H9 (cell line): ENCODE results near the gene TMEM41A. TPM values are rescaled to one million over a fixed set of nuclear protein-coding genes. Genes with fewer than 3 reads are reported as not detected.

Experiments used
- DNase-seq: peaks from one replicate; pipeline ENCODE4 v3.0.0-alpha.2; 2017
- H2AFZ ChIP-seq: one replicate; pipeline ENCODE4 v1.6.1; 2013; ENCODE audit warnings: mild to moderate bottlenecking, low read length, control low read depth, moderate library complexity
- H2AK5ac ChIP-seq: 2 replicates; pipeline ENCODE4 v1.6.1; 2013; ENCODE audit warnings: low read length, control low read depth, mixed read lengths; ENCODE audit not compliant: insufficient read length
- H2BK120ac ChIP-seq: one replicate; pipeline ENCODE4 v1.6.1; 2013; ENCODE audit warnings: low read depth, mild to moderate bottlenecking, low read length, control low read depth, inconsistent platforms; ENCODE audit not compliant: poor library complexity, severe bottlenecking
- H2BK12ac ChIP-seq: 2 replicates; pipeline ENCODE4 v1.6.1; 2013; ENCODE audit warnings: low read length, control low read depth, mixed read lengths, low read depth; ENCODE audit not compliant: insufficient read length
- H2BK15ac ChIP-seq: 2 replicates; pipeline ENCODE4 v1.6.1; 2013; ENCODE audit warnings: low read depth, low read length, control low read depth
- H2BK20ac ChIP-seq: one replicate; pipeline ENCODE4 v1.6.1; 2013; ENCODE audit warnings: low read depth, mild to moderate bottlenecking, low read length, control low read depth, inconsistent platforms; ENCODE audit not compliant: poor library complexity, severe bottlenecking
- H2BK5ac ChIP-seq: 2 replicates; pipeline ENCODE4 v1.6.1; 2013; ENCODE audit warnings: low read length, control low read depth, mixed read lengths; ENCODE audit not compliant: insufficient read length
- H3K14ac ChIP-seq: 2 replicates; pipeline ENCODE4 v1.6.1; 2013; ENCODE audit warnings: low read length, control low read depth; ENCODE audit not compliant: insufficient read depth
- H3K18ac ChIP-seq: 2 replicates; pipeline ENCODE4 v1.6.1; 2013; ENCODE audit warnings: low read depth, mild to moderate bottlenecking, mixed read lengths, low read length, control low read depth; ENCODE audit not compliant: insufficient read length
- H3K23ac ChIP-seq: 2 replicates; pipeline ENCODE4 v1.6.1; 2013; ENCODE audit warnings: low read length, control low read depth, mixed read lengths, low read depth; ENCODE audit not compliant: insufficient read length
- H3K23me2 ChIP-seq: 2 replicates; pipeline ENCODE4 v1.6.1; 2013; ENCODE audit warnings: low read depth, mild to moderate bottlenecking, mixed read lengths, low read length, control low read depth; ENCODE audit not compliant: insufficient read length, poor library complexity, severe bottlenecking
- H3K27ac ChIP-seq: 2 replicates; pipeline ENCODE4 v1.5.1; 2013; ENCODE audit warnings: low read length, control low read depth, mixed read lengths, low read depth; ENCODE audit not compliant: insufficient read length
- H3K27me3 ChIP-seq: 2 replicates; pipeline ENCODE4 v1.6.1; 2013; ENCODE audit warnings: low read length, control low read depth, inconsistent platforms; ENCODE audit not compliant: insufficient read depth
- H3K4ac ChIP-seq: 2 replicates; pipeline ENCODE4 v1.6.1; 2013; ENCODE audit warnings: low read depth, mild to moderate bottlenecking, control low read depth, inconsistent platforms, low read length, moderate library complexity
- H3K4me1 ChIP-seq: 2 replicates; pipeline ENCODE4 v1.6.1; 2013; ENCODE audit warnings: low read length, control low read depth, inconsistent platforms; ENCODE audit not compliant: insufficient read depth
- H3K4me2 ChIP-seq: 2 replicates; pipeline ENCODE4 v1.6.1; 2013; ENCODE audit warnings: low read length, control low read depth, mixed read lengths; ENCODE audit not compliant: insufficient read length, insufficient read depth
- H3K56ac ChIP-seq: 2 replicates; pipeline ENCODE4 v1.6.1; 2013; ENCODE audit warnings: low read depth, mild to moderate bottlenecking, mixed read lengths, low read length, control low read depth; ENCODE audit not compliant: insufficient read length
- H3K79me1 ChIP-seq: 2 replicates; pipeline ENCODE4 v1.6.1; 2013; ENCODE audit warnings: low read depth, mild to moderate bottlenecking, moderate library complexity, low read length, control low read depth, inconsistent platforms; ENCODE audit not compliant: insufficient read depth, poor library complexity, severe bottlenecking
- H3K79me2 ChIP-seq: 2 replicates; pipeline ENCODE4 v1.6.1; 2013; ENCODE audit warnings: low read length, control low read depth, inconsistent platforms; ENCODE audit not compliant: insufficient read depth
- H3K9ac ChIP-seq: 2 replicates; pipeline ENCODE4 v1.6.1; 2013; ENCODE audit warnings: low read length, control low read depth, mixed read lengths; ENCODE audit not compliant: insufficient read length; ENCODE audit errors: extremely low read depth
- H3K9me3 ChIP-seq: one replicate; pipeline ENCODE4 v1.6.1; 2013; ENCODE audit warnings: low read depth, low read length, inconsistent platforms; ENCODE audit not compliant: control insufficient read depth
- H3T11ph ChIP-seq: one replicate; pipeline ENCODE4 v1.6.1; 2013; ENCODE audit warnings: mild to moderate bottlenecking, low read length, control low read depth, inconsistent platforms
- H4K20me1 ChIP-seq: one replicate; pipeline ENCODE4 v1.6.1; 2013; ENCODE audit not compliant: control insufficient read depth, insufficient read length, insufficient read depth
- H4K5ac ChIP-seq: 2 replicates; pipeline ENCODE4 v1.6.1; 2013; ENCODE audit warnings: low read depth, mild to moderate bottlenecking, mixed read lengths, low read length, control low read depth; ENCODE audit not compliant: insufficient read length
- H4K8ac ChIP-seq: replicated peaks from 2 replicates; pipeline ENCODE4 v1.6.1; 2013; ENCODE audit warnings: low read length, control low read depth, mixed read lengths, low read depth; ENCODE audit not compliant: insufficient read length
- H4K91ac ChIP-seq: 2 replicates; pipeline ENCODE4 v1.6.1; 2013; ENCODE audit warnings: low read depth, mild to moderate bottlenecking, moderate library complexity, mixed read lengths, low read length, control low read depth; ENCODE audit not compliant: insufficient read length
- H3K27ac Mint-ChIP-seq, 3 experiments: 2 replicates in 2 of 3; 3 replicates in 1 of 3; pipeline ENCODE4 v1.8.0; 2020 to 2021; ENCODE audit warnings: mixed read lengths in 3 of 3, mild to moderate bottlenecking in 1 of 3, moderate library complexity in 1 of 3
- H3K27me3 Mint-ChIP-seq: 2 replicates; pipeline ENCODE4 v1.8.0; 2021; ENCODE audit warnings: low read depth, mild to moderate bottlenecking, moderate library complexity, mixed read lengths
- H3K36me3 Mint-ChIP-seq, 3 experiments: 2 replicates in 2 of 3; 3 replicates in 1 of 3; pipeline ENCODE4 v1.8.0; 2020 to 2021; ENCODE audit warnings: low read depth in 3 of 3, mixed read lengths in 3 of 3; ENCODE audit not compliant: insufficient read depth in 1 of 3
- H3K4me1 Mint-ChIP-seq, 2 experiments: 2 replicates each; pipeline ENCODE4 v1.8.0; 2020; ENCODE audit warnings: mixed read lengths in 2 of 2
- H3K4me3 Mint-ChIP-seq, 2 experiments: 2 replicates in 1 of 2; 3 replicates in 1 of 2; pipeline ENCODE4 v1.8.0; 2020 to 2021; ENCODE audit warnings: mild to moderate bottlenecking in 2 of 2, mixed read lengths in 2 of 2, moderate library complexity in 1 of 2
- H3K9me3 Mint-ChIP-seq, 2 experiments: 2 replicates in 1 of 2; 3 replicates in 1 of 2; pipeline ENCODE4 v1.8.0; 2020; ENCODE audit warnings: mild to moderate bottlenecking in 2 of 2, mixed read lengths in 2 of 2, moderate library complexity in 1 of 2
- CTCF ChIP-seq: fragments of 200-600 bp; sonication (generic); conservative IDR thresholded peaks from 3 replicates; pipeline ENCODE4 v1.8.0; 2021; ENCODE audit warnings: antibody characterized with exemption, mild to moderate bottlenecking
- WGBS: extraction: QIAGEN DNeasy Blood & Tissue Kit; methylation state at CpG from one replicate; pipeline ENCODE4 v1.1.7; 2013; ENCODE audit warnings: missing lambda C conversion rate, low lambda C conversion rate, mixed read lengths; ENCODE audit not compliant: insufficient read length; ENCODE audit errors: extremely low coverage; 5-methylcytosine and 5-hydroxymethylcytosine counted together
- total RNA-seq: library from RNA; stranded (reverse); gene quantifications from 2 replicates; pipeline ENCODE4 v1.2.1, GENCODE V29; 2021

TMEM41A gene
- total RNA-seq, 1 experiment from 2014 or later = 23.9 TPM

DNA sequence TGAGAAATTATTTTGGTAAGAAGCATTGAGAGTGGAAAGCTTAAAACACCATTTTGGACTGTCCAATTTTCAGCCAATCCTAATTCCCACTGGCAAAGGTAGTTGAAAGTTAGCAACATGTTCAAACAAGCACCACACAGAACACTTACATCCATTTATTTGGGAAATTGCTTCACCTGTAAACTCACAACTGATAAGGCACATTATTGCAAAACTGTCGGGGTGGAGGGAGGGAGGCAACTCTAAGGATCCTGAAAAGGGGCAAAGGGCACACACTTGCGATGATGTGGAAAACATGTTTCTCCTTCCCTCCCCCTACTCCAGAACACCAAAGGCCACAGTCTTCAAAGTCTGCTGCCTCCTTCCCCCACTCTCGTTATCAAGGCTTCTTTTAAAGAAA lies 9.4 kb downstream of the TMEM41A start:
- H3K9me3 ChIP-seq = no peaks in the 10 kb centered on the region
- no CpG with 5 or more reads among the region's 3 CpGs for WGBS
- no peak overlapping the region for H3K9ac ChIP-seq
- no peak overlapping the region for H3K27ac ChIP-seq
- H2BK5ac ChIP-seq = no peak overlapping the region
- H2BK12ac ChIP-seq = no peak overlapping the region
- DNase-seq = no peak
- no peak overlapping the region for H2BK15ac ChIP-seq
- no peaks in the 10 kb centered on the region for H3K23me2 ChIP-seq
- H3K23ac ChIP-seq = no peak overlapping the region
- no peak overlapping the region for H2AFZ ChIP-seq
- H3K27me3 ChIP-seq = no peaks in the 10 kb centered on the region
- Mint-ChIP-seq H3K27me3 (no peaks in the 10 kb centered on the region), H3K36me3 (peaks cover 7 to 36% (median 18%) of the 10 kb centered on the region in 3 experiments), H3K27ac (no peak overlapping the region), H3K4me3 (no peak overlapping the region), H3K9me3 (no peaks in the 10 kb centered on the region), H3K4me1 (no peaks in the 10 kb centered on the region)
- no peak overlapping the region for H3K14ac ChIP-seq
- H3K4me2 ChIP-seq = no peak overlapping the region
- H4K5ac ChIP-seq = no peak overlapping the region
- H3K4me1 ChIP-seq = no peaks in the 10 kb centered on the region
- H3K79me2 ChIP-seq = no peaks in the 10 kb centered on the region
- no peak overlapping the region for H3K56ac ChIP-seq
- H3K18ac ChIP-seq = no peak overlapping the region
- H4K8ac ChIP-seq = no peak overlapping the region
- no peak overlapping the region for H2AK5ac ChIP-seq
- H3K4ac ChIP-seq = no peak overlapping the region
- H3K79me1 ChIP-seq = no peaks in the 10 kb centered on the region
- no peak overlapping the region for H2BK20ac ChIP-seq
- no peak for TF ChIP-seq CTCF
- no peak overlapping the region for H3T11ph ChIP-seq
- H4K91ac ChIP-seq = no peak overlapping the region
- H4K20me1 ChIP-seq = no peaks in the 10 kb centered on the region
- no peak overlapping the region for H2BK120ac ChIP-seq
